Neuronal stem cell (in vitro differentiated cells): ENCODE results near the gene MACROD2.
A peak's percentile ranks its signal among the peaks of the same experiment; 100 is the strongest.

Source experiments
- DNase-seq: peaks from one replicate; pipeline ENCODE4 v3.0.0-alpha.2; 2013; ENCODE audit warnings: low spot score
- H2AFZ ChIP-seq: one replicate; pipeline ENCODE4 v1.6.1; 2013; ENCODE audit warnings: mild to moderate bottlenecking, low read length, inconsistent platforms
- H2AK5ac ChIP-seq: 2 replicates; pipeline ENCODE4 v1.6.1; 2013; ENCODE audit warnings: low read depth, mild to moderate bottlenecking, inconsistent platforms, low read length, moderate library complexity, mixed read lengths
- H2BK120ac ChIP-seq: 2 replicates; pipeline ENCODE4 v1.6.1; 2013; ENCODE audit warnings: low read depth, mild to moderate bottlenecking, inconsistent platforms, low read length, moderate library complexity, mixed read lengths
- H2BK12ac ChIP-seq: one replicate; pipeline ENCODE4 v1.6.1; 2013; ENCODE audit warnings: low read length, inconsistent platforms
- H2BK15ac ChIP-seq: 2 replicates; pipeline ENCODE4 v1.6.1; 2013; ENCODE audit warnings: mild to moderate bottlenecking, low read length, inconsistent platforms, mixed read lengths
- H2BK5ac ChIP-seq: one replicate; pipeline ENCODE4 v1.6.1; 2013; ENCODE audit warnings: inconsistent platforms, mild to moderate bottlenecking, low read length, moderate library complexity
- H3K14ac ChIP-seq: one replicate; pipeline ENCODE4 v1.6.1; 2013; ENCODE audit warnings: low read length, inconsistent platforms
- H3K18ac ChIP-seq: 2 replicates; pipeline ENCODE4 v1.6.1; 2013; ENCODE audit warnings: low read length, inconsistent platforms
- H3K23ac ChIP-seq: 2 replicates; pipeline ENCODE4 v1.6.1; 2013; ENCODE audit warnings: low read depth, mild to moderate bottlenecking, mixed read lengths, low read length, inconsistent platforms; ENCODE audit not compliant: poor library complexity
- H3K27ac ChIP-seq: replicated peaks from 3 replicates; pipeline ENCODE4 v1.5.1; 2013; ENCODE audit warnings: low read length, inconsistent platforms
- H3K27me3 ChIP-seq, 3 experiments: 2 replicates each; pipeline ENCODE4 v1.6.1; 2013; ENCODE audit warnings: low read length in 3 of 3, mild to moderate bottlenecking in 2 of 3, inconsistent platforms in 1 of 3, low read depth in 1 of 3, mixed read lengths in 1 of 3, moderate library complexity in 1 of 3; ENCODE audit not compliant: control insufficient read depth in 3 of 3, insufficient read depth in 3 of 3
- H3K36me3 ChIP-seq, 2 donors: replicated peaks in 1 of 2; 2 replicates each; pipeline ENCODE4 v1.6.1; 2013; ENCODE audit warnings: low read length in 2 of 2; ENCODE audit not compliant: control insufficient read depth in 2 of 2, insufficient read depth in 2 of 2
- H3K4ac ChIP-seq: 2 replicates; pipeline ENCODE4 v1.6.1; 2013; ENCODE audit warnings: inconsistent platforms, mild to moderate bottlenecking, low read length, moderate library complexity
- H3K4me1 ChIP-seq, 2 donors: 1 replicate in 1 of 2; 2 replicates in 1 of 2; pipeline ENCODE4 v1.6.1; 2013; ENCODE audit warnings: low read length in 2 of 2, low read depth in 1 of 2; ENCODE audit not compliant: control insufficient read depth in 2 of 2, insufficient read depth in 1 of 2
- H3K4me2 ChIP-seq: one replicate; pipeline ENCODE4 v1.6.1; 2013; ENCODE audit warnings: mild to moderate bottlenecking, low read length, inconsistent platforms; ENCODE audit not compliant: insufficient read depth, poor library complexity, severe bottlenecking
- H3K4me3 ChIP-seq, 2 donors: 2 replicates each; pipeline ENCODE4 v1.5.1; 2013; ENCODE audit warnings: low read length in 2 of 2, mild to moderate bottlenecking in 2 of 2, inconsistent platforms in 1 of 2, moderate library complexity in 1 of 2
- H3K79me1 ChIP-seq: one replicate; pipeline ENCODE4 v1.6.1; 2013; ENCODE audit warnings: low read depth, mild to moderate bottlenecking, inconsistent platforms, low read length, moderate library complexity
- H3K9ac ChIP-seq: one replicate; pipeline ENCODE4 v1.6.1; 2013; ENCODE audit warnings: mild to moderate bottlenecking, low read depth, low read length, inconsistent platforms; ENCODE audit not compliant: poor library complexity
- H3K9me3 ChIP-seq, 2 donors: replicated peaks in 1 of 2; 2 replicates each; pipeline versions ENCODE3 to v1.6.1; 2013; ENCODE audit warnings: low read length in 2 of 2, mild to moderate bottlenecking in 2 of 2, inconsistent platforms in 1 of 2, low read depth in 1 of 2, mixed read lengths in 1 of 2, moderate library complexity in 1 of 2; ENCODE audit not compliant: control insufficient read depth in 2 of 2, insufficient read depth in 1 of 2
- H4K8ac ChIP-seq: one replicate; pipeline ENCODE4 v1.6.1; 2013; ENCODE audit warnings: low read depth, mild to moderate bottlenecking, inconsistent platforms, low read length, moderate library complexity
- H4K91ac ChIP-seq: one replicate; pipeline ENCODE4 v1.6.1; 2013; ENCODE audit warnings: low read length, low read depth, mild to moderate bottlenecking, inconsistent platforms; ENCODE audit not compliant: poor library complexity
- WGBS, 2 donors: extraction: QIAGEN DNeasy Blood & Tissue Kit; methylation state at CpG; one replicate each; pipeline ENCODE4 v1.1.7; 2013; ENCODE audit warnings: missing lambda C conversion rate in 2 of 2, mixed read lengths in 1 of 2; ENCODE audit not compliant: insufficient read length in 2 of 2, insufficient replicate concordance in 1 of 2; ENCODE audit errors: extremely low coverage in 2 of 2; 5-methylcytosine and 5-hydroxymethylcytosine counted together

The MACROD2 gene

GRCh38 chr20:14721926-14722452 is 726.7 kb downstream of the MACROD2 start:
- Histone ChIP-seq H4K91ac (no peak overlapping the region), H3K79me1 (no peaks in the 10 kb centered on the region), H2BK120ac (no peak overlapping the region), H3K14ac (no peak overlapping the region), H3K27ac (peak overlapping the region; percentile 35), H3K4me3 (no peak overlapping the region), H4K8ac (no peak overlapping the region), H3K9ac (no peak overlapping the region), H3K36me3 (no peaks in the 10 kb centered on the region), H3K9me3 (no peaks in the 10 kb centered on the region), H2BK15ac (no peak overlapping the region), H2AK5ac (no peak overlapping the region), H3K4me1 (peaks cover 7 to 10% of the 10 kb centered on the region in 2 donors), H2AFZ (no peak overlapping the region), H2BK5ac (no peak overlapping the region), H3K4ac (peak overlapping the region; percentile 23), H3K27me3 (no peaks in the 10 kb centered on the region), H3K4me2 (no peak overlapping the region), H3K23ac (no peak overlapping the region), H2BK12ac (no peak overlapping the region), H3K18ac (no peak overlapping the region)
- DNase-seq: no peak
- WGBS, 2 donors: no CpG with 5 or more reads among the region's 1 CpG

GRCh38 chr20:14723614-14724013 is 728.3 kb downstream of the MACROD2 start:
- no peak for DNase-seq
- Histone ChIP-seq H3K14ac (no peak overlapping the region), H3K9ac (no peak overlapping the region), H4K8ac (no peak overlapping the region), H3K4me1 (peaks cover 7 to 10% of the 10 kb centered on the region in 2 donors), H3K36me3 (no peaks in the 10 kb centered on the region), H3K9me3 (no peaks in the 10 kb centered on the region), H3K27ac (no peak overlapping the region), H3K4ac (no peak overlapping the region), H3K79me1 (no peaks in the 10 kb centered on the region), H3K27me3 (no peaks in the 10 kb centered on the region), H2BK15ac (no peak overlapping the region), H2AK5ac (no peak overlapping the region), H3K4me3 (no peak overlapping the region), H2BK120ac (no peak overlapping the region), H2BK5ac (no peak overlapping the region), H4K91ac (no peak overlapping the region), H3K4me2 (no peak overlapping the region), H2AFZ (no peak overlapping the region), H3K18ac (no peak overlapping the region), H2BK12ac (no peak overlapping the region), H3K23ac (no peak overlapping the region)
- no CpG with 5 or more reads among the region's 3 CpGs for WGBS, 2 donors

GRCh38 chr20:14724036-14724435 is 728.7 kb downstream of the MACROD2 start:
- H3K27me3 ChIP-seq: no peaks in the 10 kb centered on the region
- no peak for DNase-seq
- H4K91ac ChIP-seq: no peak overlapping the region
- no peak overlapping the region for H3K9ac ChIP-seq
- H3K23ac ChIP-seq: no peak overlapping the region
- H2BK120ac ChIP-seq: no peak overlapping the region
- no peak overlapping the region for H3K4me3 ChIP-seq
- no peak overlapping the region for H2BK15ac ChIP-seq
- no peak overlapping the region for H3K14ac ChIP-seq
- no peak overlapping the region for H4K8ac ChIP-seq
- no peaks in the 10 kb centered on the region for H3K79me1 ChIP-seq
- no peak overlapping the region for H3K27ac ChIP-seq
- H2AFZ ChIP-seq: no peak overlapping the region
- H3K18ac ChIP-seq: no peak overlapping the region
- H3K4me1 ChIP-seq: peaks cover 7 to 10% of the 10 kb centered on the region in 2 donors
- H2BK12ac ChIP-seq: no peak overlapping the region
- H2BK5ac ChIP-seq: no peak overlapping the region
- no peak overlapping the region for H3K4ac ChIP-seq
- H3K36me3 ChIP-seq: no peaks in the 10 kb centered on the region
- H2AK5ac ChIP-seq: no peak overlapping the region
- H3K4me2 ChIP-seq: no peak overlapping the region
- H3K9me3 ChIP-seq: no peaks in the 10 kb centered on the region
- WGBS, 2 donors: no CpG with 5 or more reads among the region's 1 CpG

DNA sequence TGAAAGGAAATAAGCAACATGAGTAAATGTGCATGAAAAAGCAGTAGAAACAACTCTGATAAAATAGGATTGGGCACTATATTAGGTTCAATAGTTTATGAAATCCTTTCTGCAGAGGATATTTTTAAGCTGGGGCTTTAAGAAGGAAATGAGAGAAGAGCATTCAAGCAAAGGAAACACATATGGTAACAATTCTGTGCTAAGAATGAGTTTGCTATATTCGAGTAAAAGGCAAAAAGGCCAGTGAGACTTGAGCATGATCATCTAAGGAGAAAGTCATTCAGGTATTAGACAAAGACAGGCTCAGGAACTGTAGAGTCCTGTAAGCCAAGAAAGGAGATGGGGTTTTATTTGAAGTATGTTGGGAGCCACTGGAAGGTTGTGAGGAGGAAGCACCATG is 729.2 kb downstream of the MACROD2 start:
- no peaks in the 10 kb centered on the region for H3K27me3 ChIP-seq
- no peak overlapping the region for H4K91ac ChIP-seq
- H3K36me3 ChIP-seq: no peaks in the 10 kb centered on the region
- no peak for DNase-seq
- H2BK120ac ChIP-seq: no peak overlapping the region
- H3K9ac ChIP-seq: no peak overlapping the region
- H3K4ac ChIP-seq: no peak overlapping the region
- H3K23ac ChIP-seq: no peak overlapping the region
- H3K4me3 ChIP-seq: no peak overlapping the region
- H3K9me3 ChIP-seq: no peaks in the 10 kb centered on the region
- no peak overlapping the region for H3K18ac ChIP-seq
- H2AK5ac ChIP-seq: no peak overlapping the region
- H4K8ac ChIP-seq: no peak overlapping the region
- H3K4me1 ChIP-seq: peaks cover 7 to 10% of the 10 kb centered on the region in 2 donors
- H3K4me2 ChIP-seq: no peak overlapping the region
- H3K79me1 ChIP-seq: no peaks in the 10 kb centered on the region
- no peak overlapping the region for H3K14ac ChIP-seq
- H2AFZ ChIP-seq: no peak overlapping the region
- no CpG with 5 or more reads among the region's 1 CpG for WGBS, 2 donors
- no peak overlapping the region for H3K27ac ChIP-seq
- H2BK12ac ChIP-seq: no peak overlapping the region
- H2BK15ac ChIP-seq: no peak overlapping the region
- H2BK5ac ChIP-seq: no peak overlapping the region
